Heart left ventricle (tissue), 13 donors: ENCODE measurements around the gene MICAL3.

Source experiments
- CTCF ChIP-seq, 12 donors: fragments of 200-600 bp; sonication (generic) in 4 of 12; IDR thresholded peaks; one replicate each; pipeline versions ENCODE4 v1.5.0 to v1.8.0; 2018 to 2022; ENCODE audit warnings: antibody characterized with exemption in 12 of 12, mild to moderate bottlenecking in 5 of 12
- POLR2A ChIP-seq, 2 donors: fragments of 450-650 bp; IDR thresholded peaks; one replicate each; pipeline ENCODE4 v1.6.1; 2017; ENCODE audit warnings: antibody characterized with exemption in 2 of 2, mild to moderate bottlenecking in 2 of 2, moderate library complexity in 2 of 2
- donor health status: ischemic (EF 13 %, LVEDD 7.1; RV severe dilation, severe dysfunction).
- donor health status: DM: no; HTN: yes; CAD: no.
- donor health status: DM: no; HTN: no; CAD: no.
- donor health status: ischemic (EF 25% LVEDD 6.9; RV normal size, moderate dysfunction).
- donor health status: ischemic (EF 25% LVEDD 5.7; RV mildly dilated, moderate dysfunction).
- donor health status: ischemic (EF 35%, LVEDD 5.7; RV mildly dilated, moderate dysfunction).
- donor health status: nonischemic (EF 11% LVEDD 7.7; RV severe dilation, severe dysfunction).
- donor health status: DM: yes; HTN: yes; CAD: no.
- donor health status: PGD.
- donor health status: ischemic (EF 29% LVEDD 5.4; RV normal size, mild dysfunction).
- donor health status: nonischemic (EF 23%, LVEDD 6.1; RV moderate dilation, normal function).

- TF ChIP-seq CTCF (IDR thresholded peaks at IDR 0.05) = no peak
- no peak for TF ChIP-seq POLR2A (IDR thresholded peaks at IDR 0.05)
Observed at GRCh38 chr22:17789379-17790200, 234.8 kb downstream of the MICAL3 start.
